SKM-1 treated with dmso at 0.1 percent for 144 hours (cell line): ENCODE measurements around the gene FAM89B.
A peak's percentile ranks its signal among the peaks of the same experiment; 100 is the strongest.

Source experiments
- DNase-seq: peaks from one replicate; lab custom pipeline; 2025; ENCODE audit not compliant: unreplicated experiment; lab: John Stamatoyannopoulos, UW

FAM89B gene

DNA sequence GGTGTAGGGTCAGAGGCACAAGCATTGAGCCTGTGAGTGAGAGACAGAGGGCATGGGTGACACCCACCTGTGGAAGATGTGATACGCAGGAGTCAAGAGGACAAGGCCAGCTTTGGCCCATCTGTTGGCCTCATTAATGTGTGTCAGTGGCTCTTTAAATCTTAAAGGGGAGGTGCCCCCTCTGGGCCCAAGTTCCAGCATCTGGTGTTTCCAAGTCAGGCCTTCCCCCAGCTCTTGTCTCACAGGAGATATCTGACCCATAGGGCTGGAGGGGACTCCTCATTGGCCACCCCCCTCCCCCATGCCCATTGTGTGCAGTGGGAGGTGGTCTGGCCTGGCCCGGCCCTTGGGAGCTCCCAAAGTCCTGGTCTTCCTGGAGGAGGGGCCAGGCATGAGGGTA is 14.3 kb downstream of the FAM89B start:
- no peak for DNase-seq

- DNase-seq = peak; percentile 42
Measured at GRCh38 chr11:65588199-65589054, 16.1 kb downstream of the FAM89B start.

DNA sequence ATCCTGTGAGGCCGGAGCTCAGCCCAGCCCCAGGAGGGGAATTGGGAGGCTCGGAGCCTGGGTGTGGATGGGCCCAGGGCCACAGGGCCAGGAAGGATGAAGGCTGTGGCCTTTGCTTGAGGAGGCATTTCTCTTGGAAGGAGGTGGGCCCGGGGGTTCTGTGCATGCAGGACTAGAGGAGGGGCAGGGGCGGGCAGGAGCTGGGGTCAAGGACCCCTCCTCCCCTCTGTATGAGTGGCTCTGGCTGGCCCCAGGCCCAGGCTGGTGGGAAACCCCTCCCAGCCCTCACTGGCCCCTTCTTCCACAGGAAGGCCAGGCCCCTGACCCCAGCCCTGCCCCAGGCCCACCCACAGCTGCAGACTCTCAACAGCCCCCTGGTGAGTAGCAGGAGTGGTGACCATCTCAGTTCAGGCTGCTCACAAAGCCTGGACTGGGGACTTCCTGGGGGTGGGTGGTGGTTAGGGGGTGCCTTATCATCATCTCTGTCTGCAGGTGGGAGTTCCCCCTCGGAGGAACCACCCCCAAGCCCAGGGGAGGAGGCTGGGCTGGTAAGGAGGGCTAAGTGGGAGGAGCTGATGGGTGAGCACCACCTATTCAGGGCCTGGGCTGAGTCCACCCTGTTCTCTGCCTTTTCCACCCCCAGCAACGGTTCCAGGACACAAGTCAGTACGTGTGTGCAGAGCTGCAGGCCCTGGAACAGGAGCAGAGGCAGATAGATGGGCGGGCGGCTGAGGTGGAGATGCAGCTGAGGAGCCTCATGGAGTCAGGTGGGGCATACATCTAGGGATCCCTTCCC is 17.3 kb downstream of the FAM89B start:
- DNase-seq = no peak

DNA sequence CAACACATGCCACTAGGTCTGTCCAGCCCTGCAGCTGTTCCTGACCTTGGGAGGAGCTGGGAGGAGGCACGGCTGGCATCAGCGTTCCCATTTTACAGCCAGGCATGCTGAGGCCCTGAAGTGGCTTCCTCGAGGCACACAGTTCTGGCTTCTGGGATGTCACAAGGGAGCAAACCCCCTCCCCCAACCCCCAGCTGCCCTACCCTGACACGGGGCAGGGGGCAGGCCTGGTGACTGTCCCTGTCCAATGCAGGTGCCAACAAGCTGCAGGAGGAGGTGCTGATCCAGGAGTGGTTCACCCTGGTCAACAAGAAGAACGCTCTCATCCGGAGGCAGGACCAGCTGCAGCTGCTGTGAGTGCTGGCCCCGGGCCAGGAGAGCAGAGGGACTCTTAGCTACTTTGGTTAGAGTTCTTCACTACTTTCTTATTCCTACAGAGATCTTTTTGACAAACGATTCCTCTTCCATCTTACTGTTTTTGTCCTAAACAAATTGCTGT is 18.0 kb downstream of the FAM89B start:
- DNase-seq = no peak

- DNase-seq = no peak
Measured at GRCh38 chr11:65591939-65592857, 19.9 kb downstream of the FAM89B start.

DNA sequence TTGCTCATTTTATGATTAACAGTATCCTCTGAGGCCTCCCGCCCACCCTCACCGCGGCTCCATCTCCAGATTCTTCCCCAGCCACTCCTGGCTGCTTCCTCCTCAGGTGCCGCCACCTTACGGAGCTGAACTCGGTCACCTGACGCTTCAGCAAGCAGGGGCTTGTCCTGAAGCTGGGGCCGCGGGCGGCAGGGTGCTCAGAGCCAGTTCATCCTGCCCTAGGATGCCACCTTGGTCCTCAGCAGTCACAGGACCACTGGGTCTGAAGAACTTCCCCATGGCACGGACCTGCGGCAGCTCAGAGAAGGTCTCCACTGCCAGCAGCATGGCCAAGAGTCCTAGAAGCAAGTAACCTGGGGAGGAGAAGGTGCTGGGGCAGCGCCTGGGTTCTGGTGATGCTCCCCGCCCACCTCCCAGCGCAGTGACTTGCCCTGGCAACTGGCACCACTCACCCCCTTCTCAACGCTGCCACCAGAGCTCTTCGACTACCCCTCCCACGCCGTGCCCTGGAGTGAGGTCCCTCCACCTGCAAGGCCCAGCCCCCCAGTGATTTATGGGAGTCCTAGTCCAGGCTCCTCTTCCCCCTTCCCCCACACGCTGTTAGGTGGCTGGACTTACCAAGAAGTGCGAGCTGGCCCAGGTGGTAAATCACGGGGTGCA is 20.6 kb downstream of the FAM89B start:
- DNase-seq = no peak

- DNase-seq = no peak
Measured at GRCh38 chr11:65593518-65594414, 21.4 kb downstream of the FAM89B start.

DNA sequence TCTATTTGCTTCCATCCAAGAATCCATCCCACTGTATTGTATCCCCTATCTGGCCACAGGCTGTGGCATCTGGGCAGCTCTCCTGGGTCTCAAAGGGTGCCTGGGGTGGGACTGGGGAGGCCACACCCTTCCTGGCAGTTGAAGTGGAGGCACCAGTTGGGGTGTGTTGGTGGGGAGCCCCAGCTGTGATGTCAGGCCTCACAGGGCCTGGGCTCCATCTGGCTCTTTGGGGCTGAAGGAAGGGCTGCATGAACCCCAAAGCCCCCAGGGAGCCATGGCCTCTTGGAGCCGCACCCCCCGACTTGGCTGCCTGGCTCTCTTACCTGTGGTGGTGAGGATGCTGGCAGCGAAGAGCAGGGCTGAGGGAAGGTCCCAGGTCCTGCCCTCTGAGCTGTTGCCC is 22.8 kb downstream of the FAM89B start:
- DNase-seq = no peak

DNA sequence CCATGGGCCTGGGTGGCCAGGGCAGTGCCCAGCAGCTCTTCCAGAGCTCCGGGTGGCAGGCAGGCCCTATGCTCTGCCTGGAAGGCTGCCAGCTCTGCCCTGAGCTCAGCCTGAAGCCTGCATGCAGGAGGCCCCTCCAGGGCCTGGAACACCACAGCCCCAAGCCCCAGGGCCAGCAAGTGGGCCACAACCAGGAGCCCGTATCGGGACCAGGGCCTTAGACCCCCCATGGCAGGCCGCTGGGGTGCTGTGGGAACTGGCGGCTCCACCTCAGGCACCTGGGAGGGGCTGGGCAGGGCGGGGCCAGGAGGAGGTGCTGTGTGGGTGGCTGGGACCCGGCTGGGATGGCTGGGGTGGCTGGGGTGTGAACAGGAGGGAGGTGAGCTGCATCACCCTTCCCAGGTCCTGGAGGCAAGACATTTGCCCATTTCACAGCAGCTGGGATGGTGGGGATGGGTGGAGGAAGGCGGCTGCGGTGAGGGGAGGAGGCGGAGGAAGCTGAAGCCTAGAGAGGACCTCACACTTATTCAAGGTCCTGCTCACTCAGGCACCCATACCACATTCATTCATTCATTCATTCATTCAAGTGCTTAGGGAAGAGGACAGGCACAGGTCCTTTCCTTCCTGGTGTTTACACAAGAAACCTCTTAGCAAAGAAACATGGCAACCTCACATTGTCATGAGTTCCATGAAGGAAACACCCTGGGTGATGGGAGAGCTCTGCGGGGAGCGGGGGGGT is 23.4 kb downstream of the FAM89B start, which contains the start of gene KCNK7:
TSS of gene KCNK7 (minus strand) at position 258 of the 739 bp plus-strand sequence. CDS start at position 230, 28 bp downstream.
- DNase-seq = no peak

DNA sequence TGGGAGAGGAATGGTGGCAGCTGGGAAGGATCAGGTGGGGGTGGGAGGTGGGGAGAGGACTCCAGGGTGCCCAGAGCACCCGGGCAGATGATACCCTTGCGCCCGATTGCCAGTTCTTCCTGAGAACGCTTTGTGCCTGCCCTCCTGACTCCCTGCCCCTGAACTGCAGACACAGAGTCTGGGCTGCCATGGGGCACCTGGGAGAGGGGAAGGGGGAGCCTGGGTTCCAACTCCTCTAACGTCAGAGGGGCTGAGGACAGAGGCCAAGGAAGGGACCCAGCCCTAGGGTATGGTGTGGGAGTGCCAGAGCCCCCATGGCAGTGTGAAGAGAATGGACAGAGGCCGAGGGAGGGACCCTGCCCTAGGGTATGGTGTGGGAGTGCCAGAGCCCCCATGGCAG is 24.2 kb downstream of the FAM89B start:
- no peak for DNase-seq

DNA sequence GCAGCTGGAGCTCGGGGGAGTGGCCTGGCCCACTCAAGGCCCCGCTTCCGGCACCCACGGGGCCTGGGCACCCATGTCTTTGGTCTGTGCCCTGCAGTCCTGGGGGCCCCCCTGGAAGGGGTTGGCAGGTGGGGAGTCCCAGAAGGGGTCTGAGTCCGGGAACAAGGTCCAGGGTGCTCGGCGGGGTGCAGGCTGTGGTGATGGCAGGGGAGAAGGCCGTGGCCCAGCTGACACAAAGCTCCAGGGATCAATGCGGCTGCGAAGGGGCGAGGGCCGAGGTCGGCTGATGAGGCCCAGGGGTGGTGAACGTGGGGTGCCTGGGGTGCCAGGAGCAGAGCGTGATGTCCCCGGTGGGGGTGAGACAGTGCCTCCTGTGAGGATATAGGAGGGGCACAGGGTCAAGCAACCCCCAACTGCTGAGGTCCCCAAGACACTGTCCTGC is 25.9 kb downstream of the FAM89B start:
- no peak for DNase-seq

GRCh38 chr11:65599216-65599954 is 27.0 kb downstream of the FAM89B start:
- DNase-seq = no peak

GRCh38 chr11:65599955-65600246 is 27.6 kb downstream of the FAM89B start:
- DNase-seq = no peak

GRCh38 chr11:65604258-65604657 is 31.9 kb downstream of the FAM89B start:
- no peak for DNase-seq

- DNase-seq = no peak
Measured at GRCh38 chr11:65606876-65607613, 34.7 kb downstream of the FAM89B start.

DNA sequence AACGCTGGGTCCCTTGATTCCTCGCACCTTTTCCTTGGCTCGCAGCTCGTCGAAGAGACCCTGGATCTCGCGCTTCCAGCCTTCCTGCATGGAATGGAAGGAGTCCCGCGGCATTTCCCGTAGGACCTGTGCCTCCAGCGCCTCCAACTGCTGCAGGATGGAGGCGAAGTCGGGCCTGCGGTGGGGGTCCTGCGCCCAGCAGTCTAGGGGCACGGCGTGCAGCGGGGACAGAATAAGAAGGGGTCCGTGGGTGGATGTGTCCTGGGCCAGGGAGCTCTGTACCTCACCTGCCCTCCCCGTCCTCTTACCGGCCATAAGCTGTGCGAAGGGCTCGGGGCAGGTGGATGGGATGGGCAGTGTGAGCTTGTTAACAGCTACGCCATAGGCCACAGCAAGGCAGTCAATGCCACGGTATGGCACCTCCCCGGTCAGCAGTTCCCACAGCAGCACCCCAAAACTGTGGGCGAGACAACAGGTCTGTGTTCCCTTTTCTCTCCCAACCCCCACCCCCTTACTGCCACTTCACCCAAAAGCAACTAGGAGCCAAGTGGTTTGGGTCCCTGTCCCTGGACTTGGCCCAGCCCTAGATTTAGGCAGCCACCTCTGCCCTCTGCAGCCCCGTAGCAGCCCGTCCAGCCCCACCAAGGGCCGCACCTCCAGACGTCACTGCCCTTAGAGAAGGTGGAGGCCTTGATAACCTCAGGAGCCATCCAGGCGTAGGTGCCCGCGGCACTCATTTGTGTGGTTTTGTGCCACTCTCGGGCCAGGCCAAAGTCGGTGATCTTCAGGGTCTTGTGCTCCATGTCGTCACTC is 35.5 kb downstream of the FAM89B start:
- no peak for DNase-seq

DNA sequence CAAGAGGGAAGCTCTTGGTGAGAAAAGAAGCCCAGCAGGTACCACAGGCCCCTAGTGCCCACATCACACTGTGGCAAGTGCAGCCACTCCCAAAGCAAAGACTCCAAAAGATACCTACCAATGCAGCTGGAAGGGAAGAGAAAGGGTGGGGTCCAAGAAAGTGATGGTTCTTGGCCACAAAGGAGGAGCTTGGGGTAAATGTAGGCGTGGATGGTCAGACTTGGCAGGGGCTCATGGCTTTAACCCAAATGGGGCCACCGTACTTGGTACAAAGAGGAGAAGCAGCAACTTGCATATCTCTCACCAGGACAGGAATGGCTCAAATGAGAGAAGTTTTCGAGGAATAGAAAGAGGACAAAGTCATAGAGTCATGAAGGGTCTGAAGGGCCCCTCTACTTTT is 36.9 kb downstream of the FAM89B start:
- no peak for DNase-seq
